HG03571 (cell line): Measurements from ENCODE around the gene FBXO31.

Experiments
- ATAC-seq: cut with Tn5 transposase; IDR thresholded peaks from one replicate; pipeline ENCODE4 v1.9.1; 2021; ENCODE audit not compliant: unreplicated experiment

The FBXO31 gene

GRCh38 chr16:87330646-87331045 lies 52.9 kb downstream of the FBXO31 start:
- no peak for ATAC-seq

DNA sequence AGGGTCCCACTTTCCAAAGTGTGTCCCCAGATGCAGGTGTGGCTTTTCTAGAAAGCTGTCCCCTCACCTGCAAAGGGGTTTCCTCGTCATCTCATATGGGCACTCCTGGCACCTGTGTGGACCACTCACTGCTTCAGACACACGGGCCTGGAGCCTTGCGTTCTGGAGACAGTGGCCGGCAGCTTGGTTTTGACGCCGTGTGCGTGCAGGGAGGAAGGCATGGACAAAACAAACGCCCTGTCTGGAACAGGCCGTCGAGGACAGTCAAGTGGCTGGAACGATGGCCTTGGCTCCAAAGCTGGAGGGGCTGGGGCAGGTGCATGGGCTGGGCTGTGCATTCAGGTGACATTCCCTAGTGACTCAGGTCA lies 53.3 kb downstream of the FBXO31 start:
- no peak for ATAC-seq

- no peak for ATAC-seq
These were observed 53.9 kb downstream of the FBXO31 start for GRCh38 chr16:87329436-87330256.

- ATAC-seq: no peak
These were observed 54.7 kb downstream of the FBXO31 start for GRCh38 chr16:87328846-87329245.

DNA sequence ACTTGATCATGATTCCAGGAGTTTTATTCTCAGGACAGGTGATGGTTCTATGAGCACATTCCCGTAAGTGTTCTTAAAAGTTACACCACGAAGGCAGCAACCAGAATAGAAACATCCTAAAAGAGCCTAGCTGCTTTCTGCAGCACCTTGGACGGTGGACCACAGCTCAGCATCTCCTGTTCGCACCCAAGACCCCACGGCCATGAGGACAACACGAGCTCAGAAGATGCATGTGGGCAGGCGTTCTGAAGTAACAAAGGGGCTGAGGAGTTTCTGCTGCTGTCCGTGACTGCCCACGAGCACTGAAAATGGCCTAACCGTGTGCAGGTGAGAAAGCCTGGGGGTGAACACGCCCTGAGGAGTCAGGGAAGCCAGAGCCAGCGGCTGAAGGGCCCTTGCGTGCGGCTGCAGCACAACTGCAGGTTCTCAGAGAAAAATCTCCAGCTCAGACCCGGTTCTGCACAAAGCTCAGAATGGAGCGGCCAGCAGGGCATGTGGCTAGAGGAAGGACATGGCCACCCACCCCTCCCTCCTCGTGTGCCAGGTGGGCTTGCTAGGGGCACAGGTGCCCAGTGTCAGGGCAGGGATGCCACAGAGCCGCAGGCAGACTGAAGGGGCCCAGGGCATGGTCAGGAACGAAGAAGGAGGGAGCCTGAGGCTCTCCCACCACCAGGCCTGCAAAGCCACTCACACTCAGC lies 55.6 kb downstream of the FBXO31 start:
- no peak for ATAC-seq

- no peak for ATAC-seq
These were observed 57.4 kb downstream of the FBXO31 start for GRCh38 chr16:87326151-87326571.

- ATAC-seq: no peak
These were observed 58.1 kb downstream of the FBXO31 start for GRCh38 chr16:87325423-87325858.

- no peak for ATAC-seq
These were observed 58.9 kb downstream of the FBXO31 start for GRCh38 chr16:87324411-87325275.

- ATAC-seq: no peak
These were observed 59.7 kb downstream of the FBXO31 start for GRCh38 chr16:87323727-87324410.

DNA sequence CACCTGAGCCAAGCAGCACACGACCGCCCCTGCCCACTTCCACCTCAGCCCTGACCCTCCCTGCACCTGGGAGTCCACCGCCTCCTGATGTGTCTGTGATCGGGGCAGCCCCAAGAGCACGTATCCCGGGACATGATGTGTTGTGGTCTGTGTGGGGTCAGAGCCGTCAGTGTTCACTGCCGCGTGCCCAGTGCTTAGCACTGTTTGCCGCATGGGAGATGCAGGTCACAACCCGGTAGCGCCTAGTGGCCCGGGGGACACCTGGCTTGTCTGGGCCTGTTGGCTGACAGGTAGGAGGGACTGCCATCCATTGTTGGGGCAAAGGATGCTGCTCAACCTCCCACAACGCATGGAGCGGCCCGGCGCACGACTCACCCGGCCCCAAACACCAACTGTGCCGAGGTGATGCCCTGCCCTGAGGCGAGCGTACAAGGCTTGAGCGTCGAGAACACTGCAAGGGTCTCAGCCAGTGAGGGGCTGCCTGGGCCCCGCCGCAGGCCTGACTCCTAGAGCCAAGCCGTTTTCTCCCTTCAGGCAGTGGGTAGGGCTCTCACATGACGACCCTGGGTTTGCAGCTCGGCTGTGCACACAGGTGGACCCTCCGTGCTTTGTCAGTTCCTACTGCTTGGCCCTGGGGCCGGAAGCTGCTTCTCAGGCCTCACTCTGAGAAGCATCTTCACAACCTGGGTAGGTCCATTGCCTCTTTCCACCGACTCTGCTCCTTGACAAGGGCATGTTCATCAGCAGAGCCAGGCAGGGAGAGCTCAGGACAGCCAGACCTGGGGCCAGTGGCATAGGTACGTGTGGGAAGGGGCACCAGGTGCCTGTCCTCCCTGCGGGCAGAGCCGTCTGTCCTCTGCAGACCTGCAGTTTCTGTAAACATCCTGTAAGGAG lies 60.5 kb downstream of the FBXO31 start:
- no peak for ATAC-seq

- ATAC-seq: no peak
These were observed 61.2 kb downstream of the FBXO31 start for GRCh38 chr16:87322360-87322759.

DNA sequence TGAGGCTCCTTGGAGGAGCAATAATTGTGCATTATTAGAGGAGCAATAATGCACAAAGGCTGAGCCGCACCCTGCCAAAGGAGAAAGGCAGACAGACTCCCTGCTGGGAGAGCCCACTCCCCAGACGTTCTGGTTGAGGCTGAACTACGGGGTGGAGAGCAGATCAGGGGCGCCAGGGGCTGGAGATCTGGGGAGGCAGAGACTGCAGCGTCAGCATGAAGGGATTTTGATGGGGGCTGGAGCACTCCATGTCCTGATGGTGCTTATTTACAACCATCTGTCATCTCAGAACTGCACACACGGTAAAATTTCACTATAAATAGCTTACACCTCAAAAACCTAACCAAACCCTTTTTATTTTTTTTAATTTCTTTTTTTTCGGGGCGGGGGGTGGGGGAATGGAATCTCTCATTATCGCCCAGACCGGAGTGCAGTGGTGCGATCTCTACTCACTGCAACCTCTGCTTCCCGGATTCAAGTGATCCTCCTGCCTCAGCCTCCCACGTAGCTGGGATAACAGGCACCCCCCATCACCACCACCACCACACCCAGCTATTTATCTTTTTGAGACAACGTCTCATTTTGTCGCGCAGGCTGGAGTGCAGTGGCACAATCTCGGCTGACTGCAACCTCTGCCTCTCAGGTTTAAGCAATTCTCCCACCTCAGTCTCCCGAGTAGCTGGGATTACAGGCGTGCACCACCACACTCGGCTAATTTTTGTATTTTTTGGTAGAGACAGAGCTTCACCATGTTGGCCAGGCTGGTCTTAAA lies 62.1 kb downstream of the FBXO31 start:
- no peak for ATAC-seq

GRCh38 chr16:87320510-87321227 lies 62.9 kb downstream of the FBXO31 start:
- ATAC-seq: no peak

- ATAC-seq: no peak
These were observed 63.5 kb downstream of the FBXO31 start for GRCh38 chr16:87319997-87320491.

DNA sequence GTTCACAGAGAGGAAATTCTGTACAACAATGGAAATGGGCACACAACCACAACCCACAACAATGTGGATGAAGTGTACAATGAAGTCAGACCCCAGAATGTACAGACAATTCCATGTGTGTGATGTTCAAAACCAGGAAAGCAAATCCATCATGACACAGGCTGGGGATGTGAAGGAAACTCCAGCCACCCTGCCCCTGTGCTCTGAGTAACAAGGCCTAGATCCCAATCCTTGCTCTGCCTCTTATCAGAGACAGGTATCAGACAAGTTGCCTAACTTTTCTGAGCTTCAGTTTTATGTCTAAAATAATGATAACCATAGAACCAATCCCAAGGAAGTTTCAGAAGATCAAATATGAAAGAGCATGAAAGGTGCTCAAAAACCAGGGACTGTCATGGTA lies 64.6 kb downstream of the FBXO31 start:
- no peak for ATAC-seq

DNA sequence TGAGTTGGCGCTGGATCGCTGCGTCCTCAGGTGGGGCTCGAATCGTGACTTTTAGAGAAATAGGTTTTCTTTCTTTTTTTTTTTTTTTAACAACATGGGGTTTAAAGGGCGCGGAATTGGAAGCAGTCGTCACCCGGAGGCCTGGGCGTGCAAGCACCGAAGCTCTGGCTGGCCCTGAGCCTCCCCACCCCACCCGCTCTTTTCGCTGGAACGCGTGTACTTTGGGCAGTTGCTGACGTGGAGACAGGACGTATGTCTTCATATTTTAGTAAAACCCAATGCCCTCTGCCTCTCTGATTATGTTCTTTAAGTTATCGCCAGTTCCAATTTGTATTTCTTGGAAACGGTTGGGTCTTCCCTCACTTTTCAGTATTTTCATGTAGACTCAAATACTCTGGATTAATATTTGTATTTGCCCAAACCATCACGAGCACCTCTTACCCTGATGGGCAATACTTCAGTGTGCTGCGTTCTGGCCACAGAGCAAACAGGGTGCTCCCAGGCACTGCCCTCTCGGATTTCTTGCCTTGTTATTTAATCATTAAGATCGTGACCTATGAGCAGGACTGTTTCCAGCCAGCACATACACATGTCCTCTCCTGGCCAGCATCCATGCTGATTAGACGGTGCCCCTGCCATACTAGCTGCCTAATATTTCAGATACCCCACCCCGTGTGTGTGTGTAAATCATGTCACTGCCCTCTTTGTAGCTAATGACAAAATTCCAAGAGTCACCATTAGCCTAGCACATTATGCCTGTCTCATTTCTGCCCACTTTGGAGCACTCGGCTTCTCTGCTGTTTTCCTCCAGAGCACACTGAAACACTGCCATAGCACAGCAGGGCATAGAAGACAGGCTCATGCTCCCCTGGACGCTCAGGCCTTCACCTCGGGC lies 65.6 kb downstream of the FBXO31 start:
- ATAC-seq: peak; percentile 29
